Measurements from ENCODE around the gene ISOC2.

DNA sequence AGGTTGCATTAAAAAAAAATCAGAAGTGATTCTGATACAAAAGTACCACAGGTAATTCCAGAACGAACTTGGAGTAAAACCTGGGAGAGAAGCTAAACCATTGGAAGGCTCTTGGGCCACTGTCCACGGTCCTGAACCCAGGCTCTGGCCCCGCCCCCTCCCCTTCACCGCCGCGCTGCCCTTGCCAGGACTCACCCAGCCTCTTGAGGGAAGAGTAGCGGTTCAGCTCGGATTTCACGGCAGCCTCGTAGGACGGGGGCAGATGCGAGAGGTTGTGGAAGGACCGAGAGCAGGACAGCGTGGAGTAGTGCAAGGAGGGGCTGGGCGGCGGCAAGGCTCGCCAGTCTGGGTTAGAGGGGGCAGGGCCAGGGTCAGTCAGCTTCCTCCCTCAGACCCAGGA is 24.0 kb downstream of the ISOC2 start:
- TF ChIP-seq, protein P1, sequence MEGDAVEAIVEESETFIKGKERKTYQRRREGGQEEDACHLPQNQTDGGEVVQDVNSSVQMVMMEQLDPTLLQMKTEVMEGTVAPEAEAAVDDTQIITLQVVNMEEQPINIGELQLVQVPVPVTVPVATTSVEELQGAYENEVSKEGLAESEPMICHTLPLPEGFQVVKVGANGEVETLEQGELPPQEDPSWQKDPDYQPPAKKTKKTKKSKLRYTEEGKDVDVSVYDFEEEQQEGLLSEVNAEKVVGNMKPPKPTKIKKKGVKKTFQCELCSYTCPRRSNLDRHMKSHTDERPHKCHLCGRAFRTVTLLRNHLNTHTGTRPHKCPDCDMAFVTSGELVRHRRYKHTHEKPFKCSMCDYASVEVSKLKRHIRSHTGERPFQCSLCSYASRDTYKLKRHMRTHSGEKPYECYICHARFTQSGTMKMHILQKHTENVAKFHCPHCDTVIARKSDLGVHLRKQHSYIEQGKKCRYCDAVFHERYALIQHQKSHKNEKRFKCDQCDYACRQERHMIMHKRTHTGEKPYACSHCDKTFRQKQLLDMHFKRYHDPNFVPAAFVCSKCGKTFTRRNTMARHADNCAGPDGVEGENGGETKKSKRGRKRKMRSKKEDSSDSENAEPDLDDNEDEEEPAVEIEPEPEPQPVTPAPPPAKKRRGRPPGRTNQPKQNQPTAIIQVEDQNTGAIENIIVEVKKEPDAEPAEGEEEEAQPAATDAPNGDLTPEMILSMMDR (IDR thresholded peaks at IDR 0.05; ENCODE audit: low read length): no peak
- no peak for TF ChIP-seq EZH2 (IDR thresholded peaks at IDR 0.05; ENCODE audit: borderline replicate concordance, low read length)

Data from OCI-LY1 (cell line).